Testis (tissue), 2 donors: ENCODE measurements around the gene PSTPIP1.

Experiments used
- CTCF ChIP-seq, 3 experiments: fragments of 450-650 bp in 2 of 3; fragments of 200-600 bp in 1 of 3; sonication (generic) in 1 of 3; IDR thresholded peaks; one replicate each; pipeline ENCODE4 v1.5.1; 2016 to 2019; ENCODE audit warnings: antibody characterized with exemption in 3 of 3, mild to moderate bottlenecking in 2 of 3, moderate library complexity in 1 of 3
- POLR2A ChIP-seq: fragments of 450-650 bp; IDR thresholded peaks from one replicate; pipeline ENCODE4 v1.6.1; 2017; ENCODE audit warnings: antibody characterized with exemption, mild to moderate bottlenecking, moderate library complexity

GRCh38 chr15:77052556-77052955, 57.6 kb downstream of the PSTPIP1 start:
- TF ChIP-seq POLR2A = no peak
- no peak for TF ChIP-seq CTCF (IDR thresholded peaks at IDR 0.05)
